Subcutaneous adipose tissue (tissue), 4 donors: Measurements from ENCODE around the gene ST6GALNAC2. TPM values are rescaled to one million over a fixed set of nuclear protein-coding genes. Genes with fewer than 3 reads are reported as not detected.

Experiments
- total RNA-seq, 4 donors: library from RNA; depleted of rRNA; stranded (reverse); fragments of >200 nt; gene quantifications; one replicate each; pipeline ENCODE4 v1.1.0, GENCODE V29; 2016
- TF ChIP-seq, protein P1 (sequence below): fragments of 450-650 bp; IDR thresholded peaks from one replicate; pipeline ENCODE4 v1.5.1; 2016; ENCODE audit warnings: low read depth, mild to moderate bottlenecking, control low read depth, antibody characterized with exemption, moderate library complexity

Gene ST6GALNAC2
- total RNA-seq, 4 donors from 2014 or later: 4.2 to 18.0 (median 12.7) TPM

DNA sequence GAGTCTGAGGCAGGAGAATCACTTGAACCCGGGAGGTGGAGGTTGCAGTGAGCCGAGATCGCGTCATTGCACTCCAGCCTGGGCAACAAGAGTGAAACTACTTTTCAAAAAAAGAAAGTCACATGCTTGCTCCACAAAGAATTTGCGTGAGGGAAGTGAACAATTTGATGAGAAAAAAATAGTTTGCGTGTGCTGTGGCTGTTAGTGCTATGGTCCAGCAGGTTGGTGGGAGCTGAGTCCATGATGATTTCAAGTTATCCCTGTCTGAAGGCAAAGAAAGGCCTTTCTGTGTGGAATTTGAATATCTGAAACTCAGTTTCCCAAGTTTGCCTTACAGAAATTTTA lies 24.8 kb downstream of the ST6GALNAC2 start:
- TF ChIP-seq, protein P1, sequence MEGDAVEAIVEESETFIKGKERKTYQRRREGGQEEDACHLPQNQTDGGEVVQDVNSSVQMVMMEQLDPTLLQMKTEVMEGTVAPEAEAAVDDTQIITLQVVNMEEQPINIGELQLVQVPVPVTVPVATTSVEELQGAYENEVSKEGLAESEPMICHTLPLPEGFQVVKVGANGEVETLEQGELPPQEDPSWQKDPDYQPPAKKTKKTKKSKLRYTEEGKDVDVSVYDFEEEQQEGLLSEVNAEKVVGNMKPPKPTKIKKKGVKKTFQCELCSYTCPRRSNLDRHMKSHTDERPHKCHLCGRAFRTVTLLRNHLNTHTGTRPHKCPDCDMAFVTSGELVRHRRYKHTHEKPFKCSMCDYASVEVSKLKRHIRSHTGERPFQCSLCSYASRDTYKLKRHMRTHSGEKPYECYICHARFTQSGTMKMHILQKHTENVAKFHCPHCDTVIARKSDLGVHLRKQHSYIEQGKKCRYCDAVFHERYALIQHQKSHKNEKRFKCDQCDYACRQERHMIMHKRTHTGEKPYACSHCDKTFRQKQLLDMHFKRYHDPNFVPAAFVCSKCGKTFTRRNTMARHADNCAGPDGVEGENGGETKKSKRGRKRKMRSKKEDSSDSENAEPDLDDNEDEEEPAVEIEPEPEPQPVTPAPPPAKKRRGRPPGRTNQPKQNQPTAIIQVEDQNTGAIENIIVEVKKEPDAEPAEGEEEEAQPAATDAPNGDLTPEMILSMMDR: no peak

GRCh38 chr17:76560036-76560876 lies 25.4 kb downstream of the ST6GALNAC2 start:
- TF ChIP-seq, protein P1: no peak

DNA sequence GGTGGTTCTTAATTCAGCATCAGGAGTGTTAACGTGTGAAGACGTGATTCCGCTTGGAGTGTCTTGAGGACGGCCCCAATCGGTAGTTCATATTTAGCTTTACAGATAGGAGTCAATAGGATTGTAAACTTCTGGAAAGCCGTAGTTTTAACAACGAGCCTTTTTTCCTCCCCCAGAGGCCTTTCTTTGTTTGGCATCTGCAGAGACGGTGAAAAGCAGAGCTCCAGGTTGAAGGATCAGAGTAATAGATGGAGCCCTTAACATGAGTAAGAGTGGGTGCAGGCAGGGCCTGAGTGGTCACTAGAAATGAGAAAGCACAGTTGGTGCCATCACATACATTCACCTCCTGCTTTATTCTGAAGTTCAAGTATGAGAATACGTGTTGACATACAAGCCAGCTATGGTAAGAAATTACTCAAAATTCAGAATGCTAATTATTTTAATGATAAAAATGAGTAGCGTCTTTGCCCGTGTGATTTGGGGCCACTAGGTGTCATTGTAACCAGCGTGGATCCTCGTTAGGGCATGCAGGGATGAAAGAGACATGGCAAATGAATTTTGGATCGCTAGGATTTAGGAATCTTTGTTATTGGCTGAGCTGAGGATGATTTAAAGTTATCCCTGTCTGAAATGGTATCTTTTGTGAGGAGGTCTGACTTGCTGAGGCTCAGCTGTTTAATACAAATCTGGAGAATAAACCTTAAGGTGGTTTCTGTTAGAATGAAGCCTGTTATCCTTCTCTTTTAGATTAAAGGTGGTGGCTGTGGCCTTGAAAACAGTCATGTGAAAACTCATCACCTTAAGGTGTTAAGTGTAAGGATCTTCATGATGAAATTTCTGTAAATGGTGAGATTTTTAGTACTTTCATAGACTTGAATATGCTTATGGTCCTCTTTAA lies 27.2 kb downstream of the ST6GALNAC2 start:
- TF ChIP-seq, protein P1: no peak

- TF ChIP-seq, protein P1: no peak
These were observed 28.1 kb downstream of the ST6GALNAC2 start for GRCh38 chr17:76557368-76558197.

DNA sequence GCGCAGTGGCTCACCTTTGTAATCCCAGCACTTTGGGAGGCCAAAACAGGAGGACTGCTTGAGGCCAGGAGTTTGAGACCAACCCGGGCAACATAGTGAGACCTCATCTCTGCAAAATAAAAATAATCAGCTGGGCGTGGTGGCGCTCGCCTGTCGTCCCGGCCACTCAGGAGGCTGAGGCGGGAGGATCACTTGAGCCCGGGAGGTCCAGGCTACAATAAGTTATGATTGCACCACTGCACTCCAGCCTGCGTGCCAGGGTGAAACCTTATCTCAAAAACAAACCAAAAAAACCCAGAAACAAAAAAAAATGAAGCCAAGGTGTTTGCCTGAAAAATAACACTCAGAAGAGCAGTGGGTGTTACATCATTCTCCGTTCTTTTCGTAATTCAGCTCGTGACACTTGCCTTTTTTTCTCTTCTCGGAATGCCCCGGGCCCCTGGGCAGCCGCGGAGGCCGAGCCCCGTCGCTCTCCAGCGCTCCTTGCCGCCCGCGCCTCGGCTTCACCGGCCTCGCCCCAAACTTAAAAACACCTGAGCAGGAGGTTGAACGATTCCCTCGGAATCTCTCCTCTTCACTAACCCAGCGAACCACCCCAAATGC lies 28.8 kb downstream of the ST6GALNAC2 start:
- TF ChIP-seq, protein P1: no peak

GRCh38 chr17:76554131-76554530 lies 31.5 kb downstream of the ST6GALNAC2 start:
- TF ChIP-seq, protein P1: no peak
